ENCODE data around the gene SMCO4.
"Not testable (repeated sequence)": the region's sequence is repeated elsewhere in the genome, so short reads cannot be mapped to it uniquely, and the experiment has no call there.

The SMCO4 gene

DNA sequence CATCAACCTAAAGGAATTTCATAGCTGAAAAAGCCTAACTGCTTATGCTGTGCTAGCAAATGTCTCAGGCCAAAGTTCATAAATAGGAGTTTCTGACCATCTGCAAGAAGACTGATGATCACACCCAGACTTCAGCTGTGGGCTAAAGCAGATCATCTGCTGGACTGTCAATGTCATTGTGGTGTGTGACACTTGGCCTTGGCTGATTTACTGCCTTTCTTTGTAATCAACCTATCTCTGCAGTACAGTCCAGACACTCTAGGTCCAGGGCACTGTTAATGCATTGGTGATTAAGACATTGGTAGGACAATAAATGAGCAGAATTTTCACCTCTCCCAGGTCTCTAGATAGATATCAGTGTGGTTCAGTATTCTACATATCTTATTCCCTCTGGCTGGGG lies 40.3 kb upstream of the SMCO4 start:
- CTCF ChIA-PET, result no interaction called here
- TF ChIP-seq L3MBTL2 (conservative IDR thresholded peaks at IDR 0.05) (no peak), FOXM1 (IDR thresholded peaks at IDR 0.05; ENCODE audit: borderline replicate concordance) (no peak), SUZ12 (IDR thresholded peaks at IDR 0.05) (no peak), FOXK2 (IDR thresholded peaks at IDR 0.05) (no peak), FOXA1 (IDR thresholded peaks at IDR 0.05) (no peak), BHLHE40 (IDR thresholded peaks at IDR 0.05; ENCODE audit: borderline replicate concordance) (no peak), NFRKB (IDR thresholded peaks at IDR 0.05) (no peak), TARDBP (IDR thresholded peaks at IDR 0.05) (no peak), CTBP1 (IDR thresholded peaks at IDR 0.05; ENCODE audit: borderline replicate concordance) (no peak), SP1 (IDR thresholded peaks at IDR 0.05) (no peak), ELF4 (IDR thresholded peaks at IDR 0.05) (no peak), ARNT (IDR thresholded peaks at IDR 0.05) (no peak), LEF1 (IDR thresholded peaks at IDR 0.05; ENCODE audit: borderline replicate concordance) (no peak)
- DNase-seq (ENCODE audit: extremely low spot score), result no peak
- POLR2A ChIA-PET, result no interaction called here

DNA sequence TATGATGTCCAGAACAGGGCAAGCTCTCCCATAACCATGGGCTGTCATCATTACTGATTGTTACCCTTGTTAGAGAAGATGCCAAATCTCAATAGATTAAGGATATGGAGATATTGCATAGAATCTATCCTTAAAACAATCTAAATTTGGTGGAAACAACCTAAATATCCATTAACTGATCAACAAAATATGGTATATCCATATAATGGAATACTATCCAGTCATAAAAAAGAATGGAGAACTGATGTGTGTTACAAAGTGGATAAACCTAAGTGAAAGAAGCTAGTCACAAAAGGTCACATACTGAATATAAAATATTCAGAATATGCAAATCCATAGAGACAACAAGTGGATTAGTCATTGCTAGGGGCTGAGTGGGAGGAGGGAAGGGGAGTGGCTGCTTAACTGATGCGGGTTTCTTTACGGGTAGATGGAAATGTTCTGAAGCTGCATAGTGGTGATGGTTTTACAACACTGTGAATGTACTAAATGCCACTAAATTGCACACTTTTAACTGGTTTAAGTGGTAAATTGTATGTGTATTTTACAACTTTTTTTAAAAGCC lies 36.1 kb upstream of the SMCO4 start:
- no peak for DNase-seq (ENCODE audit: extremely low spot score)
- TF ChIP-seq CTBP1 (IDR thresholded peaks at IDR 0.05; ENCODE audit: borderline replicate concordance), result no peak
- ChIA-PET CTCF (interaction anchor here (0.6 kb wide), 1 partner anchor 411 kb away, joined by 4 read pairs; no protein-coding TSS in a partner anchor), POLR2A (no interaction called here)

DNA sequence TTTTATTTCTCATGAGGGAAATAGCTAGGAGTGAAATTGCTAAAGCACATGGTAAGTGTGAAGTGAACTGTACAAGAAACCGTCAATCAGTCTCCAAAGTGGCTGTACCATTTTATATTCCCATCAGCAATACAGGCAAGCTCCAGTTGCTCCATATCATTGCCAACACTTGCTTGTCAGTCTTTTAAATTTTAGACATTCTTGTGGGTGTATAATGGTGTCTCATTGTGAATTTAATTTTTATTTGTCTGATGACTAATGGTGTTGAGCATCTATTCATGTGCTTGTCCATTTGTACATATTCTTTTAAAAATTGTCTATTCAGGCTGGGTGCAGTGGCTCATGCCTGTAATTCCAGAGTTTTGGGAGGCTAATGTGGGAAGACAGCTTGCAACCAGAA lies 34.1 kb upstream of the SMCO4 start:
- POLR2A ChIA-PET, result no interaction called here
- CTCF ChIA-PET, result interaction anchor here (0.5 kb wide), 1 partner anchor 627 kb away, joined by 3 read pairs; no protein-coding TSS in a partner anchor
- TF ChIP-seq BHLHE40 (IDR thresholded peaks at IDR 0.05; ENCODE audit: borderline replicate concordance) (no peak), HDGF (IDR thresholded peaks at IDR 0.05; ENCODE audit: borderline replicate concordance) (no peak), ELF4 (IDR thresholded peaks at IDR 0.05) (no peak)
- TF ChIP-seq, protein P1, sequence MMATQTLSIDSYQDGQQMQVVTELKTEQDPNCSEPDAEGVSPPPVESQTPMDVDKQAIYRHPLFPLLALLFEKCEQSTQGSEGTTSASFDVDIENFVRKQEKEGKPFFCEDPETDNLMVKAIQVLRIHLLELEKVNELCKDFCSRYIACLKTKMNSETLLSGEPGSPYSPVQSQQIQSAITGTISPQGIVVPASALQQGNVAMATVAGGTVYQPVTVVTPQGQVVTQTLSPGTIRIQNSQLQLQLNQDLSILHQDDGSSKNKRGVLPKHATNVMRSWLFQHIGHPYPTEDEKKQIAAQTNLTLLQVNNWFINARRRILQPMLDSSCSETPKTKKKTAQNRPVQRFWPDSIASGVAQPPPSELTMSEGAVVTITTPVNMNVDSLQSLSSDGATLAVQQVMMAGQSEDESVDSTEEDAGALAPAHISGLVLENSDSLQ (IDR thresholded peaks at IDR 0.05), result no peak
- DNase-seq (ENCODE audit: extremely low spot score), result no peak

DNA sequence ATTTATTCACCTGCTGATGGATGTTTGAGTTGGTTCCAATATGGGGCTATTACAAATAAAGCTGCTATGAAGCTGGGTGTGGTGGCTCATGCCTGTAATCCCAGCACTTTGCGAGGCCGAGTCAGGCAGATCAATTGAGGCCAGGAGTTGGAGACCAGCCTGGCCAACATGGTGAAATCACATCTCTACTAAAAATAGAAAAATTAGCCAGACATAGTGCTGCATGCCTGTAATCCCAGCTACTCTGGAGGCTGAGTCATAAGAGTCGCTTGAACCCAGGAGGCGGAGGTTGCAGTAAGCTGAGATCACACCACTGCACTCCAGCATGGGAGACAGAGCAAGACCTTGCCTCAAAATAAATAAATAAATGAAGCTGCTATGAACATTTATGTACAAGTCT lies 33.7 kb upstream of the SMCO4 start:
- DNase-seq (ENCODE audit: extremely low spot score); POLR2A ChIA-PET: not testable (repeated sequence)
- CTCF ChIA-PET, result interaction anchor here (0.5 kb wide), 1 partner anchor 626 kb away, joined by 3 read pairs; no protein-coding TSS in a partner anchor

DNA sequence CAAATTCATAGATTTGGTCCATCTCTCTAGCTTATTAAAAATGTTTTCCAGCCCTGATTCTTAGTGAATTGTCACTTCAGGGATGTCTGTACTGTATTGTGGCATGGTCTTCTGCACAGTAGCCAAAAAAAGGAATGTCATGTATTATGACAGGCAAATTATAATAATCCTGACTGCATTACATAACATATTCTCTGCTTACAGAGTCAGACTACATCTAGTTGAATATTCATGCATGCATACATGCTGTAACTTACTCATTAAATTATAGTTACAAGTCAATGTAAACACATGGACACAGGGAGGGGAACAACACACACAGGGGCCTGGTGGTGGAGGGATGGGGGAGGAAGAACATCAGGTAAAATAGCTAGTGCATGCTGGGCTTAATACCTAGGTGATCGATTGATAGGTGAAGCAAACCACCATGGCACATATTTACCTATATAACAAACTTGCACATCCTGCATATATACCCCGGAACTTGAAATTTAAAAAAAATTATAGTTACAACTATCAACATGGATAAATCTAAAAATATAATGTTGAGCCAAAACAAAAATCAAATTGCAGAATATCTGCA lies 31.5 kb upstream of the SMCO4 start:
- CTCF ChIA-PET, result no interaction called here
- TF ChIP-seq TARDBP (IDR thresholded peaks at IDR 0.05) (no peak), ZNF384 (IDR thresholded peaks at IDR 0.05) (no peak), NFRKB (IDR thresholded peaks at IDR 0.05) (no peak), FOXM1 (IDR thresholded peaks at IDR 0.05; ENCODE audit: borderline replicate concordance) (no peak), SP1 (IDR thresholded peaks at IDR 0.05) (no peak), LEF1 (IDR thresholded peaks at IDR 0.05; ENCODE audit: borderline replicate concordance) (no peak), BHLHE40 (IDR thresholded peaks at IDR 0.05; ENCODE audit: borderline replicate concordance) (no peak), ELF4 (IDR thresholded peaks at IDR 0.05) (no peak), FOXA1 (IDR thresholded peaks at IDR 0.05) (no peak), SUZ12 (IDR thresholded peaks at IDR 0.05) (no peak), ARNT (IDR thresholded peaks at IDR 0.05) (no peak)
- TF ChIP-seq, protein P1 (IDR thresholded peaks at IDR 0.05), result no peak

DNA sequence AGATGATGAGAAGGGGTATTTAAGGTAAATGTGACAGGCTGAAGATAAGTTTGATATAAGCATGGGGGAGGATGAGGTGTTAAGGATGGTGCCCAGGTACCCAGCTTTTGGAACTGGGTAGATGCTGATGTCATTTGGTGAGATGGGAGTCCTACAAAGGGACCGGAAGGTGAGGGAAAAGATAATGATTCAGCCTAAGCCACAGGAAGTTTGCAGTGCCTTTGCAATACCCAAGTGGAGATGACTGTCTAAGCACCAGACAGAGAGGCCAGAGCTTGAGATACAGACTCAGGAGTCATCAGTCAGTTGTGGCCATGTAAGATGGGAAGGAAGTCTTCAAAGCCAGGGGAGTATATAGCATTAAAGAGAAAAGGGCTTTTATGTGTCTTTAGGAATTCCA lies 30.0 kb upstream of the SMCO4 start:
- POLR2A ChIA-PET, result no interaction called here
- CTCF ChIA-PET, result no interaction called here
- no peak for DNase-seq (ENCODE audit: extremely low spot score)
- TF ChIP-seq FOXA1 (IDR thresholded peaks at IDR 0.05), result no peak
- no peak for TF ChIP-seq FOXK2 (IDR thresholded peaks at IDR 0.05)
- no peak for TF ChIP-seq NFRKB (IDR thresholded peaks at IDR 0.05)
- no peak for TF ChIP-seq BHLHE40 (IDR thresholded peaks at IDR 0.05; ENCODE audit: borderline replicate concordance)
- no peak for TF ChIP-seq TARDBP (IDR thresholded peaks at IDR 0.05)
- TF ChIP-seq SUZ12 (IDR thresholded peaks at IDR 0.05), result no peak
- TF ChIP-seq, protein P1 (IDR thresholded peaks at IDR 0.05), result no peak

More for the DNA sequence above, 31.5 kb upstream of the SMCO4 start:
- DNase-seq (ENCODE audit: extremely low spot score), result no peak
- POLR2A ChIA-PET, result no interaction called here

DNA sequence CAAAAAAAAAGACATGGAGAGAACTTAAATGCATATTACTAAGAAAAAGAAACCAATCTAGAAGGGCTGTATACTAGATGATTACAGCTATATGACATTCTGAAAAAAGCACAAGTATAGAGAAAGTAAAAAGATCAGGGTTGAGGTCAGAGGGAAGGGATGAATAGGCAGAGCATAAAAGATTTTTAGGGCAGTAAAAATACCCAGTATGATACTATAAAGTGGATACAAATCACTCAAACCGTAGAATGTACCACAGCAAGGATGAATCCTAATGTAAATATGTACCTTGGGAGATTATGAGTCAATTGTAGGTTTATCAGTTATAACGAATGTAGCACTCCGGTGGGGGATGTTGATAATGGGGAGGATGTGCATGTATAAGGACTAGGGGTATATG lies 29.4 kb upstream of the SMCO4 start:
- no peak for DNase-seq (ENCODE audit: extremely low spot score)
- CTCF ChIA-PET, result no interaction called here
- POLR2A ChIA-PET, result no interaction called here
- TF ChIP-seq SP1 (IDR thresholded peaks at IDR 0.05), result no peak
- no peak for TF ChIP-seq SUZ12 (IDR thresholded peaks at IDR 0.05)
- TF ChIP-seq ARNT (IDR thresholded peaks at IDR 0.05), result no peak
- no peak for TF ChIP-seq ELF4 (IDR thresholded peaks at IDR 0.05)
- no peak for TF ChIP-seq L3MBTL2 (conservative IDR thresholded peaks at IDR 0.05)

Data from HEK293T (cell line).